Adrenal gland (tissue), 12 donors: Measurements from ENCODE around the gene CNOT6. TPM values are rescaled to one million over a fixed set of nuclear protein-coding genes. Genes with fewer than 3 reads are reported as not detected.

ENCODE experiments used
- DNase-seq, 7 donors: peaks; one replicate each; pipeline ENCODE4 v3.0.0-alpha.2; 2019 to 2020
- H3K27ac ChIP-seq, 5 donors: fragments of 200-600 bp; sonication (generic) in 4 of 5; 1 replicate in 3 of 5; 2 replicates in 2 of 5; pipeline versions ENCODE4 v1.5.1 to v1.8.0; 2016 to 2020; ENCODE audit warnings: mild to moderate bottlenecking in 1 of 5
- H3K27me3 ChIP-seq: fragments of 200-600 bp; 2 replicates; pipeline ENCODE4 v1.8.0; 2021
- H3K36me3 ChIP-seq, 2 donors: fragments of 200-600 bp; replicated peaks in 1 of 2; 1 replicate in 1 of 2; 2 replicates in 1 of 2; pipeline versions ENCODE4 v1.5.1 to v1.8.0; 2018 to 2022
- H3K4me1 ChIP-seq, 2 donors: fragments of 200-600 bp; replicated peaks in 1 of 2; 1 replicate in 1 of 2; 2 replicates in 1 of 2; pipeline versions ENCODE4 v1.5.1 to v1.8.0; 2018 to 2021
- H3K4me3 ChIP-seq, 4 donors: fragments of 200-600 bp; sonication (generic) in 3 of 4; one replicate each; pipeline ENCODE4 v1.5.1; 2016 to 2018
- H3K9me3 ChIP-seq, 3 donors: fragments of 200-600 bp; sonication (generic) in 1 of 3; replicated peaks in 1 of 3; 1 replicate in 2 of 3; 2 replicates in 1 of 3; pipeline versions ENCODE4 v1.5.1 to v1.8.0; 2016 to 2021
- CTCF ChIP-seq, 6 experiments: fragments of 450-650 bp in 4 of 6; fragments of 200-600 bp in 2 of 6; sonication (generic) in 1 of 6; IDR thresholded peaks; 1 replicate in 5 of 6; 2 replicates in 1 of 6; pipeline versions ENCODE4 v1.5.1 to v1.8.0; 2016 to 2021; ENCODE audit warnings: antibody characterized with exemption in 6 of 6, mild to moderate bottlenecking in 2 of 6, moderate library complexity in 1 of 6
- POLR2A ChIP-seq, 2 donors: fragments of 450-650 bp; IDR thresholded peaks; one replicate each; pipeline ENCODE4 v1.6.1; 2017; ENCODE audit warnings: antibody characterized with exemption in 2 of 2, mild to moderate bottlenecking in 2 of 2, moderate library complexity in 1 of 2
- WGBS, 4 donors: extraction: QIAGEN DNeasy Blood & Tissue Kit in 2 of 4; methylation state at CpG; one replicate each; pipeline versions ENCODE4 v1.1.5 to v1.1.7; 2013 to 2017; 5-methylcytosine and 5-hydroxymethylcytosine counted together
- intact Hi-C, 2 donors: fragments of 100-400 bp; cut with DNase I; formaldehyde crosslinking; loops; one replicate each; pipeline versions ENCODE4 v1.14.1 to v1.15.0; 2022 to 2023
- polyA plus RNA-seq, 3 donors: library from polyadenylated mRNA; stranded (reverse); fragments of 200-250 nt in 2 of 3; fragments of 350-450 nt in 1 of 3; fragmentation: Illumina TruSeq in 1 of 3; extraction: RNeasy Lipid Tissue Mini Kit (QIAGEN cat#74804) in 1 of 3; gene quantifications; one replicate each; pipeline ENCODE4 v1.2.3, GENCODE V29; 2013 to 2014
- total RNA-seq, 9 donors: library from RNA; depleted of rRNA in 4 of 9; stranded (reverse); fragments of >200 nt in 4 of 9; fragments of 120-200 nt in 1 of 9; fragmentation: NEBNext Ultra II Directional in 1 of 9; extraction: Animal tissue kit (Norgen Biotek cat#: 25700) in 1 of 9; gene quantifications; one replicate each; pipeline versions ENCODE4 v1.1.0 to v1.2.4, GENCODE V29; 2013 to 2023
- donor health status: healthy with polysubstance abuse.
- donor health status: Bipolar disorder and iron deficiency.
- donor health status: DM: yes; HTN: yes; CAD: no.
- donor health status: DM: no; HTN: no; CAD: no.
- donor health status: DM: no; HTN: no; CAD: no.
- donor health status: DM: yes; HTN: yes; CAD: no.

Gene CNOT6
- total and polyA plus RNA-seq, 12 donors = 4.4 to 19.9 (median 11.5) TPM

GRCh38 chr5:180602481-180603075 is 108.4 kb downstream of the CNOT6 start:
- intact Hi-C loops = loop anchor here in 1 of 2 donors (10.0 kb wide), 1 partner anchor 308 kb away; the partner anchor contains the start of gene MAPK9
- H3K27ac ChIP-seq = no peak overlapping the region
- H3K4me3 ChIP-seq = no peak overlapping the region
- no peaks in the 10 kb centered on the region for H3K9me3 ChIP-seq
- H3K27me3 ChIP-seq = no peaks in the 10 kb centered on the region
- peak in 2 of 7 donors; percentile 5 to 8 for DNase-seq
- 66 to 88% (median 72%) methylated on average over 8 to 15 of the region's 15 CpGs for WGBS, 4 donors
- H3K4me1 ChIP-seq = no peaks in the 10 kb centered on the region
- no peaks in the 10 kb centered on the region for H3K36me3 ChIP-seq
- no peak for TF ChIP-seq CTCF (IDR thresholded peaks at IDR 0.05)
- no peak for TF ChIP-seq POLR2A (IDR thresholded peaks at IDR 0.05)

GRCh38 chr5:180603076-180603594 is 109.0 kb downstream of the CNOT6 start:
- intact Hi-C loops = loop anchor here in 1 of 2 donors (10.0 kb wide), 1 partner anchor 308 kb away; the partner anchor contains the start of gene MAPK9
- Histone ChIP-seq H3K4me1 (no peaks in the 10 kb centered on the region), H3K9me3 (no peaks in the 10 kb centered on the region), H3K4me3 (no peak overlapping the region), H3K27ac (no peak overlapping the region), H3K27me3 (no peaks in the 10 kb centered on the region), H3K36me3 (no peaks in the 10 kb centered on the region)
- WGBS, 4 donors = 92 to 96% (median 94%) methylated on average over 9 to 19 of the region's 19 CpGs
- TF ChIP-seq CTCF (IDR thresholded peaks at IDR 0.05) (no peak), POLR2A (IDR thresholded peaks at IDR 0.05) (no peak)
- DNase-seq = no peak

- no peaks in the 10 kb centered on the region for H3K36me3 ChIP-seq
- no peak overlapping the region for H3K27ac ChIP-seq
- H3K9me3 ChIP-seq = no peaks in the 10 kb centered on the region
- no peak for TF ChIP-seq POLR2A (IDR thresholded peaks at IDR 0.05)
- TF ChIP-seq CTCF (IDR thresholded peaks at IDR 0.05) = no peak
- H3K4me1 ChIP-seq = no peaks in the 10 kb centered on the region
- intact Hi-C loops = loop anchor here in 1 of 2 donors (10.0 kb wide), 1 partner anchor 309 kb away; the partner anchor contains the start of gene MAPK9
- 76 to 79% (median 77%) methylated on average over 13 of the region's 13 CpGs for WGBS, 4 donors
- DNase-seq = no peak
- no peak overlapping the region for H3K4me3 ChIP-seq
- H3K27me3 ChIP-seq = no peaks in the 10 kb centered on the region
Measured at GRCh38 chr5:180604271-180604670, 110.1 kb downstream of the CNOT6 start.

DNA sequence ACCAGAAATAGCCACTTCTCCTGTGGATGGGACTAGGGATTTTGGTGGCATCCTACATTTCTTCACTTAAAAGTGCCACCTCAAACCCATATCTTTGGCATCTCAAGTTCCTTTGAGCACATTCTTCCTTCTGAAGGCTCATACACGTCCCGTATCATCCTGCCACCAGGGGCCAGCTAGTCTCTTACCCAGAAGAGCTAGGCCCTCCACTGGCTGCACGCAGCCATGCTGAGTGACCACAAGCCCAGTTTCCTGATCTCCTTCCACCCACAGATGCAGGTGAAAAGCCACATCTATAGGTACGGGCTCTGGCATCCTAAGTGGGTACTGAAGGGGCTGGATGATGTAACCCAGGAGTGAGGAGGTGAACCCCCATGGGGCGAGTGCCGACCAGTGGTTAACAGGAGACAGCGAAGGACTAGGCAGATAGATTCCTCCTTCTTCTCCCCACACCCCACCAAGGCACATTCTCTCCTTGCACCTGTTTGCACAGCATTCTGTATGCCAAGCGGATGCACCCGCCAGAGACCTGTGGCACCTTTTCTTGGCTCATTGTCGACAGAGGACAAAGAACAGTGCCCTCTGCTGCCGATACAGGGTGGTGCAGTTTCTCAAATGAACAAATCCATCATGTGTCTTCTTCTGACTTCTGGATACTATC is 111.5 kb downstream of the CNOT6 start:
- Histone ChIP-seq H3K4me3 (no peak overlapping the region), H3K36me3 (no peaks in the 10 kb centered on the region), H3K27ac (no peak overlapping the region), H3K4me1 (no peaks in the 10 kb centered on the region), H3K9me3 (no peaks in the 10 kb centered on the region), H3K27me3 (no peaks in the 10 kb centered on the region)
- intact Hi-C loops = loop anchor here in 1 of 2 donors (10.0 kb wide), 1 partner anchor 311 kb away; the partner anchor contains the start of gene MAPK9
- TF ChIP-seq CTCF (IDR thresholded peaks at IDR 0.05) = peak; percentile 52 to 69 (median 61)
- no peak for TF ChIP-seq POLR2A (IDR thresholded peaks at IDR 0.05)
- WGBS, 4 donors = 51 to 57% (median 54%) methylated on average over 10 to 11 of the region's 11 CpGs
- DNase-seq = peak; percentile 29 to 84 (median 67)
